ENCODE data around the gene PLPPR3.

PLPPR3 gene

DNA sequence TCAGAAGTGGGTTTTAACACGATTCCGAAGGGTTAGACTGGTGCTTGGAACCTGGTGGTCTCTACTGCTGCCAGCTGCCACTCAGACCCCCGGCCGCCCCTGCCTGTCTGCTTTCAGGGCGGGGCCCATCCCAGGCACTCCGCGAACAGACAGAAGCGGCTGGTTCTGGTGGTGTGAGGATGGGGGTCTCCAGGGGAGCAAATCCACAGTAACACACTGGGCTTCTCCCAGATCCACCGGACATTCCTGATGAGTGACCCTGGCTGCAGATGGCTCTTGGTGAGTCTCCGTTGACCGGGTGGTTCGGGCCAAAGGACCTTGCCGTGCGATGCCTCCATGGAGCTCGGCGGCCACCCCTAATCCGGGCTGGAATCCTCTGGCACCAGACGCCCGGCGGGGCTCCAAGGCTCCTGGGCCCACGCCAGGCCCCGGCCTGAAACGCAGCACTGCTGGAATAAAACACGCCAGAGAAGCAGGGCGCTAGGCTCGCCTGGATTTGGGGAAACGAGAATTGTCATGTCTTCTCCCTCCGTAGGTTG is 26.6 kb downstream of the PLPPR3 start:
- no peak for DNase-seq

DNA sequence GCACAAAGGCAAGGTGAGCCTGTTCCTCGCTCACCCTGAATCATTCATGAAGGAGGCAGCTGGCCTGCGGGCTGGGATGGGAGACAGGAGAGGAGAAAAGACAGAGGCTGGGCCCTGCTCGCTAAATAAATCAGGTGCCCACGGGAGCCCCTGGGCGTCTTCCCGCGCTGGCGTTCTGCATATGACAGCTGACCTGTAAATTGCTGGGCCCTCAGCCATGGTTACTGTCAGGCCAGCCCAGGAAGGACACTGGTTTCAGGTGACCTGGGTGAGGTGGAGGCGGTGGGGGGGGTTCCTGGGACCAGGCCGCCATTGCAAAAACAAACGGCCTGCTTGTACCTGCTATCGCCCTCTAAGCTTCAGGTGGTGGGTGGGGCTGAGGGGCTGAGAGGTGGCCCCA is 27.9 kb downstream of the PLPPR3 start:
- no peak for DNase-seq

DNA sequence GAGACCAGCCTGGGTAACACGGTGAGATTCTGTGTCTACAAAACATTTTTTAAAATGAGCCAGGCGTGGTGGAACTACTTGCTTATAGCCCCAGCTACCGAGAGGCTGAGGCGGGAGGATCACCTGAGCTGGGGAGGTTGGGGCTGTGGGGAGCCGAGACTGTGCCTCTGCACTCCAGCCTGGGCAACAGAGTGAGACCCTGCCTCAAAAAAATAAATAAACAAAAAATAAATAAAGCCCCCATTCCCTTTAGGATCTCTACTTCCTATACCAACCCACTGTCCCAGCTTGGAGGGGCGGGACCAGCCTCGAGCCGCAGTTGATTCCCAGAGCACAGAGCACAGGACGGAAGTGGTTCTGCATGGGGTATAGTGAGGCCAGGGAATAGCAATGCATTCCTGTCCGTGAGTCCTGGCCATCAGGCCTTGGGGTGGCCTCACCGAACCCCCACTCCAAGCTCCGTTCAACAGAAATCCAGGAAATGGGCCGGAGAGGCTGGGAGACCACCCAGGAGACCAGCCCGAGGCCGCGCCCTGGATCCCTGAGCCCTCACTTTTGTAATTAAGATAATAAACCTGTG is 29.4 kb downstream of the PLPPR3 start:
- DNase-seq: no peak

DNA sequence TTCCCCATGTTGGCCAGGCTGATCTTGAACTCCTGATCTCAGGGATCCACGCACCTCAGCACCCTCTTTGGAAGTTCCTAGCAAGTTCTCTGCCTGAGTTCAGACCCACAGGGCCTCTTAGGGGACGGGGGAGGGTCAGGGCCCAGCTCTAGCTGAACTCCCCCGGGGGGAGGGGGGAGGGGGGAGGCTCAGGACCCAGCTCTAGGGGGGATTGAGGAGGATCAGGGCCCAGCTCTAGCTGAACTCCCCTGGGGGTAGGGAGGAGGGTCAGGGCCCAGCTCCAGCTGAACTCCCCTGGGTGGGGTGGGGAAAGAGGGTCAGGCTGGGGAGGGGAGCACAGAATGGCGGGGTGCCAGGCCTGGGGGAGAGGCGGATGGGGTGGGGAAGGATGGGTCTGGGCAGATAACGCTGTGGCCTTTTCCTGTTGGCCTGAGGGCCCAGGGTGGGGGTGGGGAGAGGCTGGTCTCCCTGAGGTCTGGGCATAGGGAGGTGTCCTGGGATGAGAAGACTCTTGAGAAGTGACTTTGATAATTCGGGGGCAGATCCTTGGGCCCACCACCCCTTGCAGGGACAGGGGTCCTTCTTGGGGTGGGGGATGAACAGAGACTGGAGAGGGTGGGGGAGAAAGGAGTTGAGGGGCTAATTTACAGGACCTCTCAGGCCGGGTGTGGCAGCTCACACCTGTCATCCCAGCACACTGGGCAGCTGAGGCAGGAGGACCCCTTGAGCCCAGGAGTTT is 30.0 kb downstream of the PLPPR3 start:
- DNase-seq: no peak

DNA sequence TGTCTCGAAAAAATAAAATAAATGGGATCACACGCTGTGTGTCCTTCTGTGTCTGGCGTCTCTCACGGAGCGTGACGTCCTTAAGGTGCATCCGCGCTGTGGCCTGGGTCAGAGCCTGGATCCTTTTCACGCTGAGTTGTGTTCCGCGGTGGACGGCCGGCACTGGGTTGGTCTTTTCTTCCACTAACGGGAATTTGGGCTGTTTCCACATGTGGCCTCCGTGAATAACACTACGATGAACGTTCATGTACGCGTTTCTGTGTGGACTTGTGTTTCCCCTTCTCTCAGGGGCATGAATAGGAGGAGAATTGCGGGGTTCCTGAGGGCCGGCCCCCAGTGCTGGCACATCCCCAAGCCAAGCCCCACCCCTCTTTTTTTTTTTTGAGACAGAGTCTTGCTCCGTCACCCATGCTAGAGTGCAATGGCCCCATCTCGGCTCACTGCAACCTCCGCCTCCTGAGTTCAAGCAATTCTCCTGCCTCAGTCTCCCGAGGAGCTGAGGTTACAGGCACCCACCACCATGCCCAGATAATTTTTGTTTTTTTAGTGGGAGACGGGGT is 30.7 kb downstream of the PLPPR3 start:
- DNase-seq: no peak

DNA sequence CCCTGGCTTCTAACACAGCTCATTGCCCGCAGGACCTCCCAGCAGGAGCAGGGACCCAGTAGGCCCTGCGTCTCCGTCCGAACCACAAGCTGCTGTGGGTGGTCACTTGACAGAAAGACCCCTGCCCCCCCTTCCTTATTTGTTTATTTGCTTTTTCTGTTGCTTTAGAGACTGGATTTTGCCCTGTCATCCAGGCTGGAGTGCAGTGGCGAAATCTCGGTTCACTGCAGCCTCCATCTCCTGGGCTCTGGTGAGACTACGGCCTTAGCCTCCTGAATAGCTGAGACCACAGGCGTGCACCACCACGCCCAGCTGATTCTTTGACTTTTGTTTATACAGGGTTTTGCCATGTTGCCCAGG is 32.1 kb downstream of the PLPPR3 start:
- DNase-seq: no peak

DNA sequence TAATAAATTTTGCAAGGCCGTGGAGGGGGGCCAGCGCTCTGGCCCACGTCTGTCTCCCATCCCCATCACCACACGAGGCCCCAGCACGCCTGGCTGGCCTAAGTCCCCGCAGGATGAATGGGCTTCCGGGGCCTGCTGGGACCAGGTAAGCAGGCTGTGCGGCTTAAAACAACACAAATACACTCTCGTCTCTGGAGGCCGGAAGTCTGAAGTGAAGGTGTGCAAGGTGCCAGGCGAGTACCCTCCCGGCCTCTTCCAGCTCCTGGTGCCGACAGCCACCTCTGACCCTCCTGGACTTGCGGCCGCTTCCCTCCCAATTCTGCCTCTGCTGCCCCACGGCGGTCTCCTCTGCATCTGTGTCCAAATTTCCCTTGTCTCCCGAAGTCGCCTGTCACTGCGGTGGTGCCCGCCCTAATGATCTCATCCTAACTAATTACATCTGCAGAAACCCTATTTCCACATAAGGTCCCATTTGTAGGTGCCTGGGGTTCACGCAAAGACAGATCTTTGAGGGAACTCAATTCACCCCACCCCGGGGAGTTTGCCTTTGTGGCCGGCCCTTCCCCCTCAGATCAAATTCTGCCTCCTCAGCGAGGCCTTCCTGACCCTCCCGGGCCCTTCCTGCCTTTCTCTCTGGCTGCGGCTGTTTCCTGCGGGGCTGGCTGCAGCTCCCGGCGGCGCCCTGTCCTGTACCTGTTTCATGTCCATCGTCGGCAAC is 32.6 kb downstream of the PLPPR3 start:
- DNase-seq: peak; percentile 48 to 52

DNA sequence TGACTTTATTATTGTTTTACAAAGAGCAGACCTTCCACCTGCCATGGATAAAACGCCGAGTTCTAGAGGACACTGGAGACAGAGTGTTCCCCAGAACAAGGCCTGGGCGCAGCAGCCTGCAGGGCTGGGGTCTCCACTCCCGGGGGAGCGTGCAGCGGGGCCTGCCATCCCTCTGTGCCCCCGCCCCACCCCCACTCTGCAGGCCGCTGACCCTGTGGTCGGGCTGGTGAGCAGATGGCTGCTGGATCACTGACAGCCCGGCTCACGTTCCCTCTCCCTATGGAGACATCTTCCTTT is 33.1 kb downstream of the PLPPR3 start:
- DNase-seq: no peak

DNA sequence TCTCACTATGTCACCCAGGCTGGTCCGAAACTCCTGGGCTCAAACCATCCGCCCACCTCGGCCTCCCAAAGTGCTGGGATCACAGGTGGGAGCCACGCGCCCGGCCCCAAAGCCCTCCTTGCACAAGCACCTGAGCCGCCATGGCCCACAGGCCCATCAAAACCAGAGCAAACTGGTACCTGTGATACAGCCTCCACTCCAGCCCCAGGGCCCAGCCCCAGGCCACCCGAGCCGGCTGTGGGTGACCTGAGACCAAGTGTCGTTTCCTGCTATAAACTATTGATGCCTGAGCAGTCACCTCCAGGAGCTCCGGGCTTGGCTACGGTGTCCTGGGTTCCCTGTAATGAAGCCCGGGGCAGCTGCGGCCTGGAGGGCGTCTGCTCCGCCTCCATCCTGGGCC is 34.2 kb downstream of the PLPPR3 start:
- no peak for DNase-seq

DNA sequence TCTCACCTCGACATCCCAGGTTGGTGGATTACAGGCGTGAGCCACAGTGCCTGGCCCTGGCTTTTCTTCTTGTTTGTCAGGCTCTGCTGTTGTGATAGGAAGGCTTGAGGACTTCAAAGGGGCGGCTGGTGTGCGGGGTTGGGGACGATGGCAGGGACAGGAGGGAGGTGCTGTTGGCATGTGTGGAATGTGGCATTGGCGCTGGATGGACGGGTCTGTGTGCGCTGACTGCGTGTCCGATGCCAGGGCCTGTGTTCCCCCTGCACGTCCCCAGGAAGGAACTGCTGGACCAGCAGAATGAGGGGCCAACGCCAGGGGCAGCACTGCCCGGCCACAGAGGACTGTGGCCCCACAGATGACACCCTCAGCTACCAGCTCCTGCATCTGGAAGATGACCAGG is 37.2 kb downstream of the PLPPR3 start:
- DNase-seq: no peak

DNA sequence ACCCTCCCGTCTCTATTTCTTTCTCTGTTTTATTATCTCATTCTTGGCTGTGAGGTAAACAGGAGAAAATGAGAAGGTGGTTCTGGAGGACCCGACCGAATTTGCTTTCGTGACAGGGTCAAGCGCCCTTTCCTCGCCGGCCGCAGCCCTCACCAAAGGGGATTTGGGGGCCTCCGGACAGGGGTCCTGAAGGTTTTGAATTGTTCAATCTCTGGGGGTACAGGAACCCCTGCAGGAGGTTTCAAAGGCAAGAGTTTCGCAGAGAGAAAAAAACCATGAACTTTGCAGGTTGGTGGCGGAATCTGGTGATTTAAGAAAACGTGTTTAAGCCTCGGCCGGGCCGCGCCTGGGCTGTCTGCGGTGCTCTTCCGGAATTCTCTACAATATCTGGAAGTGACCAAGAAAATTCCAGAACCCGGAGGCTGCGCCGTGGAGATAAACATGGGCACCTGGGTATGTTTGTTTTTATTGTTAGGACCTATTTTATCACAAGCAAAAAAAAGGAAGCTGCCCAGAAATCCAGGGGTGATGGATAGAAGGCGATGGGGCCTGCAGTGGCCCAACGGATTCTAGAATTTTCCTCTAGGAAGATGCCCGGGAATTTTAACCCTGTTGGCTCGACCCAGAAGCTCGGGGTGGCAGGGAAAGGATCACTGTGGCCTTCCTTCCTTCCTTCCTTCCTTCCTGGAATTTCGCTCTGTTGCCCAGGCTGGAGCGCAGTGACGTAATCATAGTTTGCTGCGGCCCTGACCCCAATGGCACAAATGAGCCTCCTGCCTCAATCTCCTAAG is 38.7 kb downstream of the PLPPR3 start:
- no peak for DNase-seq

DNA sequence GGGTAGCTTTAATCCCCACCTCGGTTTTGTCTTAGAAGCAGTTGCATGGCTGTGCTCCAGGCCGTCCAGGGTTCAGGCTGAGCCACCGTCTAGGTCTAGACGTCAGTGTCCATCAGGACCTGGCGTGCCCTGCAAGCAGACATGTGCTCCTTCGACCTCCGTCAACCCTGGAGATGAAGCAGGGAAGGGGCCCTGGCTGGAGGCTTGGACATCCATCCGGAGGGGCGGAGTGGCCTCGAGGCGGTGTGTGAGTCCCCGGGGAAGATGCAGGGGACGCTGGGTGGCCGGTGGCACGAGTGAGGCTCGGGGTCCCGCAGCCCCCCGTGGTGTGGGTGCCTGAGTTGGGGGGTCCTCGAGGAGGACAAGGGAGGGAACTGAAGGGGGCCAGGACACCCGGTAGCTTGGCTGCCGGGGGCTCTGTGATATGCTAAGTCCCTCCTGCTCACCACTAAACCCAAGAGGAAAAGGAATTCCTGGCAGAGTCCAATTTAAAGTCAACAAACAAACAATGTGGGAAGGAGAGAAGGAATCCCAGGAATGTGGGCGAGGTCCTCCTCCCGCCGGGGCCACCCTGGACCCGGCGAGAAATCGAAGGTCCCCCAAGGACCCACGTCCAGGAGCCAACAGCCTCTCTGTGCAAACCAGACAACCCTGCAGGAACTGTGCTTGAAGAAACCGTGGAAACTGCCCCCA is 39.4 kb downstream of the PLPPR3 start:
- DNase-seq: no peak

DNA sequence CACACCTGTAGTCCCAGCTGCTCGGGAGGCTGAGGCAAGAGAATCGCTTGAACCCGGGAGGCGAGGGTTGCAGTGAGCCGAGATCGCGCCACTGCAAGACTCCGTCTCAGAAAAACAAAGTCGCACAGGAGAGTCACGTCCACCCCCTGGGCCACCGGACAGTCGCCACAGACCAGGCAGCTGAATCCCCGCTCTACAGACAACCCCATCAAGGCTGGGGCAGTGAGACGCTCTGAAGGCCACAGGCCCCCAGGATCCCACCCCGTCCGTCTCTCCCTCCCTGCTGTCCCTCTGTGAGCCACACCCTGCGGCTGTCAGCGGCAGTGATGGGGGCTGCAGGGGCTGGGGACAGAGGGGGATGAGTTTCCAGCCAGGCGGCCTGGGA is 40.0 kb downstream of the PLPPR3 start:
- no peak for DNase-seq

DNA sequence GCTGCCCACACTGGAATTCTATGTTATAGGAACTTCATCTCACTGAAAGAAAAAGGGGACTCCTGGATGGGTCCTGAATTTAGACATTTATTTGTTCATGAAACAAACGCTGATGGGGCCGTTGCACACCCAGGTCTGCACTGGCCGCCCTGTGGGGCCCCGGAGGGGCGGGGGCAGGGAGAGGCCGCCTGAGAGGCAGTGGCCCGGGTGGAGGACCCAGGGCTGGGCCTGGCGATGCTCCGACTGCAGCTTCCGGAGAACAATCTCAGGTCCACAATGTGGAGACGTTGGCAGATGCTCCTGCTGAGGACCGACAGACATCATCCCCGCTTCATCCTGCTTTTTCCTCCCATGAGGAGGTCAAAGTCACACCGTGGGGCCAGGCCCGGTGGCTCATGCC is 40.8 kb downstream of the PLPPR3 start:
- no peak for DNase-seq

DNA sequence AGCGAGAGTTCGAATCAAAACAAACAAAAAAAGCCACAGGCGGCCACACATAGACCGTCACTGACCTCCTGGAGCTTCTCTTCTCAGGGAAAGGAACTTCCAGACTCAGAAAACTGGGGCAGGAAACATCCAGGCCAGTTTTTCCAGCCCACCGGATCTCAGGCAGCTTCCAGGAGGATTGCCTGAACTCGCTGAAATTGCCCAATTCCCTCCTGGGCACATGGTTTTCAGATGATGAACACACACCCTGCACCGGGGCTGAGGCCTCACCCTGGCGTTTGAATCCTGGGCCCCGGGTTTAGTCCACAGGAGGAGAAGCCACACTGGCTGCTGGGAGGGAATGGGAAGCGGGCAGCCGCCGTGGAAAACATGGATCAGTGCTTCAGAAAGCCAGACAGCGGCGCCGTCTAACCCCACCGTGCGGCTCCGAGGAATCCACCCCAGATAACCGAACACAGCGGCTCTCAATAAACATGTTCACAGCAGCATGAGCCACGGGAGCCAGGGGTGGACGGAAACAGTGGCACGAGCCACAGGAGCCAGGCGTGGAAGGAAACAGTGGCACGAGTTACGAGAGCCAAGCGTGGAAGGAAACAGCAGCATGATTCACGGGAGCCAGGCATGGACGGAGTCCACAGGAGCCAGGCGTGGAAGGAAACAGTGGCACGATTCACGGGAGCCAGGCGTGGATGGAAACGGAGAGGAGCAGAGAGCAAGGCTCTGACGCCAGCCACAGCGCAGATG is 42.7 kb downstream of the PLPPR3 start:
- no peak for DNase-seq

DNA sequence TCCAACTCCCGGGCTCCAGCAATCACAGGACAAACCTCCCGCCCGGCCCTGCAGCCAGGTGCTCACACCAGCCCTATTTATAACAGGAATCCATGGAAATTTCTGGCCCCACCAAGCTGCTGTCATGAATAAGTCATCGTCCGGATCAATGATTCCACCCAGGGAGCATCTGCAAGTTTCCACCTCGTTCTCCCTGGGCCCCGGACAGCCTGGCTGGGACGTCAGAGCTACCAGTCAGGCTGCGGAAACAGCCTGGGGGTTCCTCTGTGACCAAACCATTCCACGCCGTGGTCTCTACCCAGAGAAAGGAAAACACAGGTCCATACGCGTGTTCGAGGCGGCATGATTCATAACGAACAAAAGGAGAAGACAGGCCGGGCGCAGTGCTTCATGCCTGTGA is 45.2 kb downstream of the PLPPR3 start:
- no peak for DNase-seq

DNA sequence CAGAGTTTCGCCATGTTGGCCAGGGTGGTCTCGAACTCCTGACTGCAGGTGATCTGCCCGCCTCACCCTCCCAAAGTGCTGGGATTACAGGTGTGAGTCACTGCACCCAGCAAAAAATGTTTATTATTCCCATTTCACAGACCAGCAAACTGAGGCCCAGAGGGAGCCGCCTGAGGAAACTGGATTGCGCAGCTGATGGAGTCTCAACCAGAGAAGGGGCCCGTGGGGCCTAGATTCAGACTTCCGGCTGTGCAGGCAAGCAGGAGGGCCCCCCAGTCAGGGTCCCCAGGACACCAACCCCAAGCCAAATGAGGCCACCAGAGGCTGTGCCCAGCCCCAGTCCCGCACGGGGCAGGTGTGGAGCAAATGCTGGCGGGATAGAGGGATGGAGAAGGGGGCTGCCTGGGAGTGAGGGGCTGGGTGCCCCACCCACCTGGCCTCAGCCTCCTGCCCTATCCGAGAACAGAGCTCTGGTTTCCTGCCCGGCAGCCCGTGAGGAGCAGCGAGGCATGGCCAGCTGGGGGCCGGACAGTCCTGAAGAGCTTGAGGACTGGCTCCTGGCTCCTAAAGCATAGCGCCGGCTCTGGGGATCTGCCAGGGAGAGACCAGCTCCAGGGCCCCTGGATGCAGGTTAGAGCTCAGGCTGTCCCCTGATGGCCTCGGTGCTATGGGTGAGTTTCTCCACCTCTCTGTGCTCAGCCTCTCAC is 48.9 kb downstream of the PLPPR3 start:
- DNase-seq: no peak

DNA sequence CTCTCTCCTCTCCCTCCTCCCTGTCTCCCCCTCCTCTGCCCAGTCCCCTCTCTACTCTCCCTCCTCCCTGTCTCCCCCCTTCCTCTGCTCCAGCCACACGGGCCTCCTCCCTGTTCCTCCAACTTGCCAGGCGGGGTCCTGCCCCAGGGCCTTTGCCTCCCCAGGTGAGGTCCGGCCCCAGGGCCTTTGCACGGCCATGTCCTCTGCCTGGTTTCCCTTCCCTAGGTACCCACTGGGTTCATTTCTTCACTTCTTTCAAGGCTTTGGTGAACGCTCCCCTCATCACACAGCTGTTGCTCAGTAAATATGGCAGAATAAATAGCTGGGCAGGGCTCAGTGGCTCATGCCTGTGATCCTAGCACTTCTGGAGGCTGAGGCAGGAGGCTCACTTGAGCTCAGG is 49.7 kb downstream of the PLPPR3 start:
- DNase-seq: no peak

DNA sequence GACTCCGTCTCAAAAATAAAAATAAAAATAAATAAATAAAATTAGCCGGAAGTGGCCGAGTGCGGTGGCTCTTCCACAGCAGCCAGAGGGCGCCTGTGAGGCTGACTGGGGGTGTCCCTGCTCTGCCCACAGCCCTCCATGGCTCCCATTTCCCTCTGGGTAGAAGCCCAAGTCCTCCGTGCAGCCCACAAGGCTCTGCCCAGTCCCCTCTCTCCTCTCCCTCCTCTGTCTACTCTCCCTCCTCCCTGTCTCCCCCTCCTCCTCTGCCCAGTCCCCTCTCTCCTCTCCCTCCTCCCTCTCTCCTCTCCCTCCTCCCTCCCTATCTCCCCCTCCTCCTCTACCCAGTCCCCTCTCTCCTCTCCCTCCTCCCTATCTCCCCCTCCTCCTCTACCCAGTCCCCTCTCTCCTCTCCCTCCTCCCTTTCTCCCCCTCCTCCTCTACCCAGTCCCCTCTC is 50.4 kb downstream of the PLPPR3 start:
- DNase-seq: peak; percentile 47 to 50

DNA sequence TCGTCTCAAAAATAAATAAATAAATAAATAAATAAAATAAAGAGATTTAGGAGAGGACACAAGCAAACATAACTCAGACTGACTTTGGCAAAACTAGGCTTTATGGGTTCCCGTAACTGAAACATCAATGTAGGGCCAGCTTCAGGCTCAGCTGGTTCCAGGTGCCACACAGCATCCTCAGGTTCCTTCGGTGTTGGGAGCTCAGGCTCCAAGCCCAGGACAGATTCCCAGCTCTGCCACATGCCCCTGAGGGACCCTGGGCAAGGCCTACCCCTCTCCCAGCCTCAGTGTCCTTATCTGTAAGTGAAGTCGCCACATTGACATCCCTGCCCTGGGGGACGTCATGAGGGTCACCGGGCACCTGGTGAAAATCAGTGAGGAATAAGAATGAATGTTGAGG is 52.1 kb downstream of the PLPPR3 start:
- no peak for DNase-seq

DNA sequence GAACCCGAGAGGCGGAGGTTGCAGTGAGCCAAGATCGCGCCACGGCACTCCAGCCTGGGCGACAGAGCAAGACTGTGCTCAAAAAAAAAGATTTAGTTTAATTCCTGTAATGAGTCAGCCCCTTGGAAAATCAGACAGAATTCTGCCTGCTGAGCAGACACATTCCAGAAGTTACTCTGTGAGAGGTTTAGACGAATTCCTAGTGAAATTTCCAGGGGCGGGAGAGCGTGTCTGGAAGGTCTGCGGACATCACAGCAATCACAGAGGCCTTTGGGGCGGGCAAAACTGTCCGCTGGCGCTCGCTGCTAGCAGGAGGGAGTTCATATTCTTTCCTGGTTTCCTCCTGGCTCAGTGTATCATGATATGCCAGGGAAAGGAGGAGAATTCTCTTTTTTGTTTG is 53.3 kb downstream of the PLPPR3 start:
- no peak for DNase-seq
